Esophagus muscularis mucosa (tissue), 4 donors: ENCODE measurements around the gene MBTPS1.

Source experiments
- CTCF ChIP-seq, 3 experiments: fragments of 200-600 bp in 2 of 3; fragments of 450-650 bp in 1 of 3; sonication (generic) in 2 of 3; IDR thresholded peaks; one replicate each; pipeline ENCODE4 v1.5.1; 2017 to 2019; ENCODE audit warnings: antibody characterized with exemption in 3 of 3, mild to moderate bottlenecking in 2 of 3, moderate library complexity in 1 of 3
- EP300 ChIP-seq: sonication (generic); formaldehyde crosslinking; IDR thresholded peaks from one replicate; pipeline ENCODE4 v1.6.1; 2017; ENCODE audit warnings: antibody characterized with exemption
- POLR2A ChIP-seq: fragments of 450-650 bp; IDR thresholded peaks from one replicate; pipeline ENCODE4 v1.6.1; 2017; ENCODE audit warnings: antibody characterized with exemption, moderate library complexity, mild to moderate bottlenecking, low read depth
- POLR2AphosphoS5 ChIP-seq, 2 donors: sonication (generic); formaldehyde crosslinking; IDR thresholded peaks; one replicate each; pipeline ENCODE4 v1.6.1; 2017; ENCODE audit warnings: antibody characterized with exemption in 2 of 2

- TF ChIP-seq CTCF (IDR thresholded peaks at IDR 0.05): no peak
- TF ChIP-seq POLR2AphosphoS5 (IDR thresholded peaks at IDR 0.05): no peak
- TF ChIP-seq POLR2A: no peak
- no peak for TF ChIP-seq EP300
These were observed 107.5 kb downstream of the MBTPS1 start for GRCh38 chr16:84009282-84009681.
